ENCODE data around the gene MDFI.

GRCh38 chr6:41644297-41644879 is 6.1 kb downstream of the MDFI start:
- TF ChIP-seq, protein P1, sequence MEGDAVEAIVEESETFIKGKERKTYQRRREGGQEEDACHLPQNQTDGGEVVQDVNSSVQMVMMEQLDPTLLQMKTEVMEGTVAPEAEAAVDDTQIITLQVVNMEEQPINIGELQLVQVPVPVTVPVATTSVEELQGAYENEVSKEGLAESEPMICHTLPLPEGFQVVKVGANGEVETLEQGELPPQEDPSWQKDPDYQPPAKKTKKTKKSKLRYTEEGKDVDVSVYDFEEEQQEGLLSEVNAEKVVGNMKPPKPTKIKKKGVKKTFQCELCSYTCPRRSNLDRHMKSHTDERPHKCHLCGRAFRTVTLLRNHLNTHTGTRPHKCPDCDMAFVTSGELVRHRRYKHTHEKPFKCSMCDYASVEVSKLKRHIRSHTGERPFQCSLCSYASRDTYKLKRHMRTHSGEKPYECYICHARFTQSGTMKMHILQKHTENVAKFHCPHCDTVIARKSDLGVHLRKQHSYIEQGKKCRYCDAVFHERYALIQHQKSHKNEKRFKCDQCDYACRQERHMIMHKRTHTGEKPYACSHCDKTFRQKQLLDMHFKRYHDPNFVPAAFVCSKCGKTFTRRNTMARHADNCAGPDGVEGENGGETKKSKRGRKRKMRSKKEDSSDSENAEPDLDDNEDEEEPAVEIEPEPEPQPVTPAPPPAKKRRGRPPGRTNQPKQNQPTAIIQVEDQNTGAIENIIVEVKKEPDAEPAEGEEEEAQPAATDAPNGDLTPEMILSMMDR (IDR thresholded peaks at IDR 0.05): no peak
- TF ChIP-seq POLR2AphosphoS5 (IDR thresholded peaks at IDR 0.05): no peak
- no peak for TF ChIP-seq POLR2A (IDR thresholded peaks at IDR 0.05)
